ENCODE results near the gene NYAP1.
A peak's percentile ranks its signal among the peaks of the same experiment; 100 is the strongest.
"Not testable (repeated sequence)": the region's sequence is repeated elsewhere in the genome, so short reads cannot be mapped to it uniquely, and the experiment has no call there.

NYAP1 gene

DNA sequence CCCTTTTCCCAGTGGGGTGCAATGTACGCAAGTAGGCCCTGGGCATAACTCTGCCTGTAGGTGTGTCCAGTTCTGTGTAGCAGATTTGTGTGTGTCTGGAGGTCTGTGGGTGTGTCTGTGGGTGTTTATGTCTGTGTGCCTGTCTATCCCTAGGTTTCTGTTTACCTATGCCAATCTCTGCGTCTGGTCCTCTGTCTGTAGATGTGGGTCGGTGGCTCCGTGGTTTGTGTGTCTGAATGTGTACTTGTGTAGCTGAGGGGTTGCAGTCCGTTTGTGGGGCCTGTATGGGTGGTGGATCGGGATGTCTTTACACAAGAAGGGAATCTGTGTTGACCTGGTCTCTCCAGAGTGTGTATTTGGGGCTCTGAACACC, 932 bp downstream of the NYAP1 start:
- no peak for DNase-seq

- no peak for DNase-seq
These were observed 1.7 kb downstream of the NYAP1 start for GRCh38 chr7:100485471-100485876.

DNA sequence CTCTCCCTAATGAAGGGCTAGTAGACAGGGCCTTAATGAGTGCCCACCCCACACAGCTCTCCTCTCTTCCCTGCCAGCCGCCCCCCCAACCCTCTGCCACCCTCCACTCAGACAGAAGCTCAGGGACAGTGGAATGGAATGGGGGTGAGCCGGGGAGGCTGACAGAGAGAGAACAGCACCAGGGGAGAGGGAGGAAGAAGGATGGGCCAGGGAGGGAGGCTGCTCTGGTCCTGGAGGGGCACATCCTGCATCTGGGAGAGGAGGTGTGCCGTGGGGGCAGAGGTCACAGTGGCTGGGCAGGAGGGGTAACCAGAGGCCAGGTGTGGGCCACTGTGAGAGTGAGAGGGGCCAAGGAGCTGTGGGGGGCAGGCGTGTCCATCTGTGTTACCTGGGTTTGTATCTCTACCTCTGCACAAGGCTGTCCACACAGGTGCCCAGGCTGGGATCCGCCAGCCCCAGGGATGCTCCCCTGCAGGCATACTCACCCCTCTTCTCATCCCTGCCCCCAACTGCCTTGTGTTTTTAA, 2.4 kb downstream of the NYAP1 start:
- no peak for DNase-seq

DNA sequence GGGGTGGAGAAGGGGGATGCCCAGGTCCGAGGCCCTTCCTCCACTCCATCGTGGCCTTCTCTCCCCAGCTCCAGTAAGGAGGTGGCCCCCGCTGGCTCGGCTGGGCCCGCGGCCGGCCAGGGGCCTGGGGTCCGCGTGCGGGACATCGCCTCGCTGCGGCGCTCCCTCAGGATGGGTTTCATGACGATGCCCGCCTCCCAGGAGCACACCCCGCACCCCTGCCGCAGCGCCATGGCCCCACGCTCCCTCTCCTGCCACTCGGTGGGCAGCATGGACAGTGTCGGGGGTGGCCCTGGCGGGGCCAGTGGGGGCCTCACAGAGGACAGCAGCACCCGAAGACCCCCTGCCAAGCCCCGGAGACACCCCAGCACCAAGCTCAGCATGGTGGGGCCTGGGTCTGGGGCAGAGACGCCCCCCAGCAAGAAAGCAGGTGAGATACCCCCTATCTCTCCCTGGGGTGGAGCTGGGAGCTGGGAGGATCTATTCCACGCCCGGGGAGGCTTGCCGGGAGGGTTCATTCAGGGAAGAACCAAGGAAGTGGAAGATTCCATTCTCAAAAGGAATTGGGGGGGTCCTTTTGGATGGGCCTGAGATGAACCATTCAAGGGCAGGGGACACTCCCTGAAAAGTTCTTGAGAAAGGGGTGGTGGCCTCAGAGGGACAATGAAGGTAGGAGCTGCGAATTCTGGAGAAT, 3.2 kb downstream of the NYAP1 start:
- DNase-seq, result no peak

GRCh38 chr7:100488333-100489095, 4.8 kb downstream of the NYAP1 start:
- no peak for DNase-seq

GRCh38 chr7:100489121-100489520, 5.4 kb downstream of the NYAP1 start:
- DNase-seq, result no peak

DNA sequence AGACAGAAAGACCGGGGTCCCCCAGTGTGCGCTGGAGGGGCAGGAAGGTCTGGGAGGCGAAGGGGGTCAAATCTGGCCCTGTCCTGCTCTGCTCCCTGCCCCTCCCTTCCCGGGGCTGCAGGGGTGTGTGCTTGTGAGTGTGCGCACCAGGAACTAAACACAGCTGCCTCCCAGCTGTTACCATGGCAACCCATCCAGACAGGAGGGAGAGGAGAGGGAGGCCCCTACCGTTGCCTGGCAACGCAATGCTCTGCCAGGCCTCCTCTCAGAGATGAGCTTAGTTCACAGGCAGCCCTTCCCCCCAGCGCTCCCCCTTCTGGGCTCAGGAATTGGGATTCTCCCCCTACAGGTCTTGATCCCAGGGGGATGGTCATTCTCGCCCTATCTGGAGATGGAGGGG, 6.1 kb downstream of the NYAP1 start:
- DNase-seq, result peak; percentile 43

DNA sequence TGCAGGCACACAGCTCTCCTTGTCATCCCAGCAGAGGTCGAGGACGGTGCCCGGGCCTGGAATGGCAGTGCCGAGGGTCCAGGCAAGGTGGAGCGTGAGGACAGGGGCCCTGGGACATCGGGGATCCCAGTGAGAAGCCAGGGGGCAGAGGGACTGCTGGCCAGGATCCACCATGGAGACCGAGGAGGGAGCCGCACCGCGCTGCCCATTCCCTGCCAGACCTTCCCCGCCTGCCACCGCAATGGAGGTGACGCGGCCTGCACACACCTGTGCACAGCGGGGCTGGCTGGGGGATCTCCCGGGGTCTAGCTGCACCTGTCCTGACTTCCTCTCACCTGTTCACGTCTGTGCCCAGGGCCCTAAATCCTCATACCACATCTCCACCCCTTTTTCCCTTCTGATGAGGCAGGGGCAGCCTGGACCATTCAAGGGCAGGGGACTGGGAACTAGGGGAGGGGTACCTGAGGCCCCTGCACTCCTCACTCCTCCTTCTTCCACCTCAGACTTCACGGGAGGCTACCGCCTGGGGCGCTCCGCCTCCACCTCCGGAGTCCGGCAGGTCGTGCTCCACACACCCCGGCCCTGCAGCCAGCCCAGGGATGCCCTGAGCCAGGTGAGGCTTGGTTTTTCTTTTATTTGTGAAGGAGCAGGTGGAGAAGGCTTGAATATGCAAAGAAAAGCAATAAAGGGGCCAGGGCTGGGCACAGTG, 6.9 kb downstream of the NYAP1 start:
- DNase-seq, result no peak

DNA sequence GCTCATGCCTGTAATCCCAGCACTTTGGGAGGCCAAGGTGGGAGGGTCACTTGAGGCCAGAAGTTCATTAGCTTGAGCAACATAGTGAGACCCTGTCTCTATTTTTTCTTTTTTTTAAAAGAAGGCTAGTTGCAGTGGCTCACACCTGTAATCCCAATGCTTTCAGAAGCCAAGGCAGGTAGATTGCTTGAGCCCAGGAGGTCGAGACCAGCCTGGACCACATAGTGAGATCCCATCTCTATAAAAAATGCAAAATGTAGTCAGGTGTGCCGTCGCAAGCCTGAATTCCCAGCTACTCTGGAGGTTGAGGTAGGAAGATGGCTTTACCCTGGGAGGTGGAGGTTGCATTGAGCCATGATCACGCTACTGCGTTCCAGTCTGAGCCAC, 7.5 kb downstream of the NYAP1 start:
- no peak for DNase-seq

GRCh38 chr7:100492738-100493475, 9.2 kb downstream of the NYAP1 start:
- no peak for DNase-seq

- DNase-seq, result peak; percentile 81
These were observed 9.9 kb downstream of the NYAP1 start for GRCh38 chr7:100493476-100494264.

- no peak for DNase-seq
These were observed 12.8 kb downstream of the NYAP1 start for GRCh38 chr7:100496509-100496908.

DNA sequence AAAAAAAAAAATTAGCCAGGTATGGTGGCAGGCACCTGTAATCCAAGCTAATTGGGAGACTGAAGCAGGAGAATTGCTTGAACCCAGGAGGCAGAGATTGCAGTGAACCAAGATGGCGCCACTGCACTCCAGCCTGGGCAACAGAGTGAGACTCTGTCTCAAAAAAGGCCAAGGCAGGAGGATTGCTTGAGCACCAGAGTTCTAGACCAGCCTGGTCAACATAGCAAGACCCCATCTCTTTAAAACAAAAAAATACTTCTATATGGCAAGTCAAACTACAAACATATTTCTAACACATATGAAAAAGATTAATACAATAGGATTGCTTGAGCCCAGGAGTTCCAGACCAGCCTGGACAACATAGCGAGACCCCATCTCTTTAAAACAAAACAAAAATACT, 17.0 kb downstream of the NYAP1 start:
- not testable (repeated sequence) for DNase-seq

DNA sequence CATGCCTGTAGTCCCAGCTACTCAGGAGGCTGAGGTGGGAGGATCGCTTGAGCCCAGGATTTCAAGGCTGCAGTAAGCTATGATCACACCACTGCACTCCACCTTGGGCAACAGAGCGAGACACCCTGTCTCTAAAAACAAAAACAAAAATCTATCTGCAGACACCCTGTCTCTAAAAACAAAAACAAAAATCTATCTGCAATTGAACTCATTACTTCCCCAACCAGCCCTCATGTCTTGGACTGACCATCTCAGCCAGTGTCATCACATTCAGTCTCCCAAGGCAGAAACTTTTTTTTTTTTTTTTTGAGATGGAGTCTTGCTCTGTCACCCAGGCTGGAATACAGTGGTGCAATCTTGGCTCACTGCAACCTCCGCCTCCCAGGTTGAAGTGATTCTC, 20.3 kb downstream of the NYAP1 start:
- not testable (repeated sequence) for DNase-seq

DNA sequence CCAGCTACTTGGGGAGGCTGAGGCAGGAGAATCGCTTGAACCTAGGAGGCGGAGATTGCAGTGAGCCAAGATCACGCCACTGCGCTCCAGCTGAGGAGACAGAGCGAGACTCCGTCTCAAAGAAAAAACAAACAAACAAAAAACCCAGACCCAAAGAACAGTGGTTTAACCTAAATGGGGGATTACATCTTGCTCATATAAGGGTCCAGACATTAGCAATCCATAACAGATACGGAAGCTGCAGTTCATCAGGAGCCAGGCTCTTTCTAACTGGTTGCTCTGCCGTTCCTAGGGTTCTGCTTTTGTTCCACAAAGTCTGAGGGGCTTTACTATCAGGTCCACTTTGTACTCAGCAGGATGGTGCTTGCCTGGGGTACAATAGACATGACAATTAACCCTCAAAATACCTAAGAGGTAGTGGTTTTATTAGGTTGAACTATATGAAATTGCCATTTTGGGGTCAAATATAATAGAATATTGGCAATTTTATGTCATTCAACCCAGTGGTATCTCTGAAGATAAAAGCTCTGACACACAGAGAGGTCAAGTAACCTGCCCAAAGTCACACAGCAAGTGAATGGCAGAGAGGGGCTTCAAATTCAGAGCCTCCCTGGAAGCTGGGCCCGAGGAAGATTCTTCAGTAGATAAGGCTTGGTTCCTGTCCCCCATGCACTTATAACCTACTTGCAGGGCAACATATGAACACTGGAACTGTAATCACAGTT, 21.3 kb downstream of the NYAP1 start:
- no peak for DNase-seq

- no peak for DNase-seq
These were observed 22.7 kb downstream of the NYAP1 start for GRCh38 chr7:100506356-100506923.

DNA sequence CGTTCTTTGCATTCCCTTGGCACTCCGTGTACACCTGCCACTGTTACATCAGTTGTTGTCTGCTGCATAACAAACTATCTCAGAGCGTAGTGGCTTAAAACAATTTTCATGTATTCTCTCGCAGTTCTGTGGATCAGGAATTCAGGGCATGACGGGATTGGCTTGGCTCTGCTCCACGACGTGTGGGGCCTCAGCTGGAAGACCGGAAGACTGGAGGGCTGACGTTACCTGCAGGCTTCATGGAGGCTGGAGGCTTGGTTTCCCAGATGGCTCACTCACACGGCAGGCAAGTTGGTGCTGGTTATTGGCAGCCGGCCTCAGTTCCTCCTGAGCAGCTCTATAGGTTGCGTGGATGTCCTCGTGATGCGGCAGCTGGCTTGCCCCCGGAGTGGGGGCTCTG, 25.5 kb downstream of the NYAP1 start:
- no peak for DNase-seq

DNA sequence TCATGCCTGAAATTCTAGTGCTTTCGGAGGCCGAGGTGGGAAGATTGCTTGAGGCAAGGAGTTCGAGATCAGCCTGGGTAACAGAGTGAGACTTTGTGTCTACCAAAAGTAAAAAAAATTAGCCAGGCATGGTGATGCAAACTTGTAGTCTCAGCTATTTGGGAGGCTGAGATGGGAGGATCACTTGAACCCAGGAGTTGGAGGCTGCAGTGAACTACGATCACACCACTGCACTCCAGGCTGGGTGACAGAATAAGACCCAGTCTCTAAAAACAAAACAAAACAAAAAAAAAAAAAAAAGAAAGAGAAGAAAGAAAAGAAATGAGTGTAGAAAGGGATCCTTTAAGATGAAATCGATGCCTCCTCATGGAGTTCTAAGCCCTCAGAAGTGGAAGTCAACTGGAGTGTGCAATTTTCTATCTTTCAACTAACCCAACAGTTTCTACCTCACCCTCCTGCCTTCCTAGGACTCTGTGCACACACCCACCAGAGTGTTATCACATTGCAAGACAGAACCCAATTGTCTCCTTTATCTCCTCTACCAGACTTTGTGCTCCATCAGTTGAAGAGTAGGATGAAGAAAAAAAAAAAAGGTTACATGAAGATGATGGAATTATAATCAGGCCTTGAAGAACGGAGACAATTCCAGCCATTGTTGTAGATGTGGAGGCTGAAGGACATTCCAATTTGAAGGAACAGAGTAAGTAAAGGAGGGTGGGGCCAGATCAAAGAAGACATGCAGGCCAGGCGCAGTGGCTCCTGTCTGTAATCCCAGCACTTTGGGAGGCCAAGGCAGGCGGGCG, 26.9 kb downstream of the NYAP1 start:
- no peak for DNase-seq

DNA sequence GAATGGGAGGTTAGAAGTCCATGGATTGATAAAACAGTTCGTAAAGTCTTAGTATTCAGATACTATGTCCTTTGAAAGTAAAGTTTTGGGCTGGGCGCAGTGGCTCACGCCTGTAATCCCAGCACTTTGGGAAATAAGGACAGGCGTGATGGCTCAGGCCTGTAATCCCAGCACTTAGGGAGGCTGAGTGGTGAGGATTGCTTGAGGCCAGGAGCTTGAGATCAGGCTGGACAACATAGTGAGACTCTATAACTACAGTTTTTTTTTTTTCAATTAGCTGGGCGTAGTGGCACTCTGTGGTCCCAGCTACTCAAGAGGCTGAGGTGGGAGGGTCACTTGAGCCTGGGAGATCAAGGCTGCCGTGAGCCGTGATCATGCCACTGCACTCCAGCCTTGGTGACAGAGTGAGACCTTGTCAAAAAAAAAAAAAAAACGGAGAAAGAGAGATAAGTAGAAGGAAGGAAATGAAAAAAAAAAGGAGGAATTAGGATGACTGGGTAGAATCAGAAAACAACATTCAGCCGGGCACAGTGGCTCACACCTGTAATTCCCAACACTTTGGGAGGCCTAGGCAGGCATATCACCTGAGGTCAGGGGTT, 29.6 kb downstream of the NYAP1 start:
- DNase-seq, result no peak

DNA sequence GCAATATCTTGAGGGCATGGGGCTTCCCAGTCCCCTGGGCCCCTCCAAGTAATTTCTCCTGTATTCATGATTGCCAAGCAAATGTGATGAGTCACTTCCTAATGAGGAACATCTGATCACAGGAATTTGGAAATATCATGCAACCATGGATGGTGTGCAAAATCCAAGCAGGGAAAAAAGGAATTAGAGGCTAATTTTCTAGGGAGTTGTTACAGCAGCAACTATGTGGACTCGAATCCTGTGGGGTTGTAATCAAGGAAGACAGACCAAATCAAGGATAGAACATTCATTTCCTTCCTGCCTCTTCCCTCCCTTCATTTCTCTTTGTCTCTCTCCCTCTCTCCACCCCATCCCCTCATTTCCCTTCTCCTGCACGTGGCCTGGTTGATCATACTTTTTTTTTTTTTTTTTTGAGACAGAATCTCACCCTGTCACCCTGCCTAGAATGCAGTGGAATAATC, 31.4 kb downstream of the NYAP1 start:
- no peak for DNase-seq
